ENCODE data around the gene NELL2. TPM values are rescaled to one million over a fixed set of nuclear protein-coding genes. Genes with fewer than 3 reads are reported as not detected.
A peak's percentile ranks its signal among the peaks of the same experiment; 100 is the strongest.
"Not testable (repeated sequence)": the region's sequence is repeated elsewhere in the genome, so short reads cannot be mapped to it uniquely, and the experiment has no call there.

Gene NELL2
- total and polyA plus RNA-seq, 11 donors = 0.04 to 1.8 (median 0.77) TPM; not detected in 3

DNA sequence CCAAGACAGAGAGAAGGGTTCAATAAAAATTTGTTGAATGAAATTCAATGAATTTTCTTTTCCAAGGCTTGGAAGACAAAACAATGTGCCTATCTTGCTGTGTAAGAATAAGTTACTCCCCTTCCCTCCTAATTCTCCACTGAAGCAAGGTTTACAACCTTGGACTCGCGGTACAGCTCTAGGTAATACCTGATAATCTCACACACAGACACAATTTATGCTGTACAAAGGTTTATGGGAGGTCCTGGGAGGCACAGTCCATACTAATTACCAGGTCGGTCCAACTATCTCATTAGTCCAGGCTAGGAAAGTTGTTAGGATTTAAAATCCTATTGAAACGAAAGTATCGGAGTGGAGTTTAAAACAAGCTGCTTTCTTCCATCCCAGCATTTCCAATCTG is 42.6 kb downstream of the NELL2 start:
- Histone ChIP-seq H3K9me3 (no peaks in the 10 kb centered on the region), H3K4me1 (no peaks in the 10 kb centered on the region), H3K27me3 (peaks cover 0 to 4% (median 0%) of the 10 kb centered on the region in 9 donors), H3K4me3 (no peak overlapping the region), H3K36me3 (no peaks in the 10 kb centered on the region), H3K27ac (no peak overlapping the region)
- DNase-seq (no peak), ATAC-seq (no peak)
- WGBS, 4 donors = 89 to 94% (median 91%) methylated on average over 5 of the region's 5 CpGs
- TF ChIP-seq POLR2A (IDR thresholded peaks at IDR 0.05) (no peak), CTCF (IDR thresholded peaks at IDR 0.05) (no peak)
- intact Hi-C loops (cut with DNase I) = no loop called here

DNA sequence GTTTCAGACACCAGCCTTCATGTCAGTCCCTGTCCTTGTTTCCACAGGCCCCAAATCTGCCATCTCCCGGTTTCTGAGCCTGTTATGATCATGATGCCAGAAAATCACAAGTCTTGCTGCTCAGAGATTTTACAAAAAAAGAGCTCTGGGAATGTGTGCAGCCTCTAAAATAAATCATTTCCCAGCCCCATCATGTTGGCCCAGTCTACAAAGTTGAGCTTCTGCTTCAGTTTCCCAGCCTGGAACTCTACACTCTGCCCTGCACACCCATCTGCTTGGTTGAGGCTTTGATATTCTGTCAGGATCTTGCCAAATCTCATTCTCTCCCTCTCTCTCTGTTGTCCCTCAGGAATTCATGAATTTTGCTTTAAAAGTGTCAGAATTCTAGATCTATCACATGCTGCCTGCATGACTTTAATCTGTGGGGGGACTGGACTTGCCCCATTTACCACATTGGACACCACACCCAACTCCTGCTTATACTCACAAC is 45.5 kb downstream of the NELL2 start:
- Histone ChIP-seq H3K27ac (no peak overlapping the region), H3K4me1 (no peaks in the 10 kb centered on the region), H3K36me3 (no peaks in the 10 kb centered on the region), H3K4me3 (no peak overlapping the region), H3K9me3 (no peaks in the 10 kb centered on the region), H3K27me3 (peaks cover 0 to 4% (median 0%) of the 10 kb centered on the region in 9 donors)
- intact Hi-C loops (cut with DNase I) = no loop called here
- no peak for TF ChIP-seq CTCF (IDR thresholded peaks at IDR 0.05)
- no peak for TF ChIP-seq POLR2A (IDR thresholded peaks at IDR 0.05)
- ATAC-seq = no peak
- WGBS, 4 donors = 55 to 65% (median 63%) methylated on average over 1 of the region's 1 CpG
- DNase-seq = no peak

DNA sequence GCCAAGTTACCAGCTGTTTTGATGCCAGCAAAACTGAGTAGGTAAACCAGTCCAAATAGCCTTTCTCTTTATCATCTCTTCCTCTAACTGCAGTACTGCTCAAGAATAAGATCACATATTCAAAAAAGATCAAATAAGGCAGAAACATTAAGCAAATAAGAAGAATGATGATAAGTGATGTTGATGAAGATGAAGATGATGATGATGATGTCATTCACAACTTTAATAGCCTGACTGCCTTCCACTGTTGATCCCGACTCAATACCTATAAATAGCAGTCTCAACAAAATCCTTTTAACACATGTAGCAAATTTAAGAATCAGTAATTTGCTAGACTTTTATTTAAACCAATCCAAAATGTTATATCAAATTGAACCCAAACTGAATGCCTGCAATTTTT is 47.1 kb downstream of the NELL2 start:
- DNase-seq = no peak
- TF ChIP-seq CTCF (IDR thresholded peaks at IDR 0.05) (no peak), POLR2A (IDR thresholded peaks at IDR 0.05) (no peak)
- intact Hi-C loops (cut with DNase I) = no loop called here
- 21 to 38% (median 32%) methylated on average over 1 of the region's 1 CpG for WGBS, 4 donors
- H3K27ac ChIP-seq = no peak overlapping the region
- peaks cover 0 to 4% (median 0%) of the 10 kb centered on the region in 9 donors for H3K27me3 ChIP-seq
- no peak overlapping the region for H3K4me3 ChIP-seq
- no peaks in the 10 kb centered on the region for H3K36me3 ChIP-seq
- ATAC-seq = no peak
- H3K4me1 ChIP-seq = no peaks in the 10 kb centered on the region
- H3K9me3 ChIP-seq = no peaks in the 10 kb centered on the region

DNA sequence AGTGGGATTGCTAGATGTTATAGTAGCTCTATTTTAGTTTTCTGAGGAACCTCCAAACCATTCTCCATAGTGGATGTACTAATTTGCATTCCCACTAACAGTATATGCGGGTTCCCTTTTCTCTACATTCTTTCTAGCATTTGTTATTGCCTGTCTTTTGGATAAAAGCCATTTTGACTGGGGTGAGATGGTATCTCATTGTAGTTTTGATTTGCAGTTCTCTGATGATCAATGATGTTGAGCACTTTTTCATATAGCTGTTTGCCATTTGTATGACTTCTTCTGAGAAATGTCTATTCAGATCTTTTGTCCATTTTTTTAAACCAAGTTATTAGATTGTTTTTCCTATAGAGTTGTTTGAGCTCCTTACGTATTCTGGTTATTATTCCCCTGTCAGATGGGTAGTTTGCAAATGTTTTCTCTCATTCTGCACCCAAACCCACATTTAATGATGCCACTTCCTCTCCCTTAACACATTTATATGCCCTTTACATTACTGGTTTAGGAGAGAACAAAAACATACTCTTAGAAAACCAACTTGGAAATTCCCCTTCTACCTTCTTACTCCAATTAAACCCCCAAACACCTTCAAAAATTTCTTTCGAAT is 48.2 kb downstream of the NELL2 start:
- DNase-seq (no peak), ATAC-seq (no peak)
- TF ChIP-seq POLR2A (IDR thresholded peaks at IDR 0.05) (no peak), CTCF (IDR thresholded peaks at IDR 0.05) (no peak)
- H3K4me3 ChIP-seq = no peak overlapping the region
- intact Hi-C loops (cut with DNase I) = no loop called here
- H3K4me1 ChIP-seq = no peaks in the 10 kb centered on the region
- H3K27me3 ChIP-seq = peaks cover 0 to 4% (median 0%) of the 10 kb centered on the region in 9 donors
- H3K36me3 ChIP-seq = no peaks in the 10 kb centered on the region
- 71 to 86% (median 82%) methylated on average over 3 of the region's 3 CpGs for WGBS, 4 donors
- H3K9me3 ChIP-seq = no peaks in the 10 kb centered on the region
- H3K27ac ChIP-seq = peak overlapping the region in 1 of 12 donors; percentile 51

DNA sequence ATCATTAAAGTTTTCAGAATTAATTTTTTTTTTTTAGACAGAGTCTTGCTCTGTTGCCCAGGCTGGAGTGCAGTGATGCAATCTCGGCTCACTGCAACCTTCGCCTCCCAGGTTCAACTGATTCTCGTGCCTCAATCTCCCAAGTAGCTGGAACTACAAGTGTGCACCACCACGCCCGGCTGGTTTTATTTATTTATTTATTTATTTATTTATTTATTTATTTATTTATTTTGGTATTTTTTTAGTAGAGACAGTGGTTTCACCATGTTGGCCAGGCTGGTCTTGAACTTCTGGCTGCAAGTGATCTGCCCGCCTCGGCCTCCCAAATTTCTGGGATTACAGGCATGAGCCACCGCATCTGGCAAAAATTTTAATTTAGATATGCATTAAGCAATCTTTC is 54.4 kb downstream of the NELL2 start:
- H3K9me3 ChIP-seq; H3K36me3 ChIP-seq; DNase-seq; H3K27ac ChIP-seq; ATAC-seq; intact Hi-C loops (cut with DNase I); H3K4me1 ChIP-seq; H3K4me3 ChIP-seq; H3K27me3 ChIP-seq: not testable (repeated sequence)
- 92 to 96% (median 94%) methylated on average over 8 of the region's 8 CpGs for WGBS, 4 donors
